EH (cell line): Measurements from ENCODE around the gene MORF4L2.

Source experiments
- DNase-seq: peaks from one replicate; pipeline ENCODE4 v3.0.0-alpha.2; 2015; ENCODE audit warnings: low read depth

The MORF4L2 gene, protein sequence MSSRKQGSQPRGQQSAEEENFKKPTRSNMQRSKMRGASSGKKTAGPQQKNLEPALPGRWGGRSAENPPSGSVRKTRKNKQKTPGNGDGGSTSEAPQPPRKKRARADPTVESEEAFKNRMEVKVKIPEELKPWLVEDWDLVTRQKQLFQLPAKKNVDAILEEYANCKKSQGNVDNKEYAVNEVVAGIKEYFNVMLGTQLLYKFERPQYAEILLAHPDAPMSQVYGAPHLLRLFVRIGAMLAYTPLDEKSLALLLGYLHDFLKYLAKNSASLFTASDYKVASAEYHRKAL

DNA sequence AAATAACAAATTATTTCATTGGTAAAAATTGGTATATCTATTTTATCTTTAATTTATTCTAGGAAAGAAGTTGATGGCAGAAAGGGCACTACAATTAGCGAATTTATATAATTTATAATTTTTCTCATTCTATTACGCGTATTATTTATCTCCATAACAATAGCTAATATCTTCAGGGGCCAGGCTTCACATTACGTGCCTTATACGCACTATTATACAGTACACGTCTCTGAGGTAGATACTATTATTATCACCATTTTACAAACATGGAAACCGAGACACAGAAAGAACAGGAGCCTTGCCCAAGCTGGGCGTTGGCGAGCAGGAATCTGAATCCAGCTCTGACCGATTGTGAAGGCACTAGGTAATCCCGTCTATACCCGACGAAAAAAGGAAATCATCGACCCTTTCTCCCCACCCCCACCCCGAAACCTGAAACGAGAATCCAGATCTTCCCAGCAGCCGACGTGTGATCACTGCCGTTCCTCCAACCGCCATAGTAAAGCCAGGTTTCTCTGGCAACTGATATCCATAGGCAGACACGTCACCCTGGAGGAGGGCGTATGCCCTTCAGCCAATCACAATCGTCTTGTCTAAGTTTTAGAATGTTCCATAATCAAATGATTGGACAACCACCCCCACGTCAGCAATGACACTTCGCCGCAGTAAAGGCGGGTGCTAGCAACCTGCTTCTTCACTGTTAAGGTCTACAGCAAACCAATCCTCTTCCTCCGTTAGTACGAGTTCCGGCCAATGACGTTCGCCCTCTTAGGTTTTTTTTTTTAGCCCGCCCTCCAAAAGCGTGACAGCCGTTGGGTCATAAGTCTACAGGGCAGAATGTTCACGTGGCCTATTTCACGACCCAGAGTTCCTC lies at the start of gene MORF4L2:
Gene MORF4L2 (minus strand): TSS at position 501 of the 874 bp plus-strand sequence. CDS start 9,672 bp downstream, outside the sequence.
- peak; percentile 99 for DNase-seq

DNA sequence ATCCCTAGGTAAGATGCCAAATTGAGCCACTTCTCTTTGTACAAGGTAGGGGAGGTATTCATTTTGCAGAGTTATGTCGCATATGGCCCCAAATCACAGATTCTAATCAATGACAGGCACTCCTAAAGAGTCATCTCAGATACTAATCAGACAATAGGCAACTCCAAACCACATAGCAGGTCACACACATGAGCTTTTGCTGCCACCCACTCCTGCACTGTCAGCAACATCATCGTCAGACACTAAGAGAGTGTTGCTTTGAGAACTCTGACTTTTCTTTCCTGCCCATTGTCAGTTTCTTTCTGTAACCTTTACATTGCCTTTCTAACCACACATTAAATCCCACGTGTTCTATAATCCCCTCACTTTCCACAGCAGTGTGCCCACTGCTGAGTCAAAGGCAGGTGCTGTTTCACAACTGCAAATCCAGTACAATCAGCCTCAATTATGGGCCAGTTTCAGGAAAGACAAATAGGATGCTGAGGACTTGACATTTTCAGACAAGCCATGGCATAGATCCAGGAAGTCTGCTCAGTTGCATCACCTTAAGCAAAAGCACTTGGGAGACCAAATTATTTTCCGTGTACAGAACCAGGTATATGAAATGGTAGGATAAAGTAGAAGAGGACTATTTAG lies 47.7 kb upstream of the MORF4L2 start:
- DNase-seq = peak; percentile 17

DNA sequence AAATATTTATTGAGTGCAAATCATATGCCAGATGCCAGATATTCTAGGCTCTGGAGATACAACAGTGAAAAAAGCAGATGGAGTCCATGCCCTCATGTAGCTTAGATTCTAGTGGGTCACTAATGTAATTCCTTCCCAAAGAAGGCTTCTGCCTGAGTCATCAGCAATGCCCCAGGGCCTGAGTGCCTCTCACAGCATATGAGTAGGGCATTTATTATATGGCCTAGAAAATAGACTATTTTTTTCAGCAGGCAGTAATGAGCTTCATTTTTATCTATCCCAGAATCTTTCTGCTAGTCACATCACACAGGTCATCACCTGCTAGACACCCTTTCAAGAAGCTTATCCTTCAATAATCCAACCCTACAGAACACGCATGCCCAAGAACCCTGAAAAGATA lies 46.5 kb upstream of the MORF4L2 start:
- DNase-seq = peak; percentile 61

DNA sequence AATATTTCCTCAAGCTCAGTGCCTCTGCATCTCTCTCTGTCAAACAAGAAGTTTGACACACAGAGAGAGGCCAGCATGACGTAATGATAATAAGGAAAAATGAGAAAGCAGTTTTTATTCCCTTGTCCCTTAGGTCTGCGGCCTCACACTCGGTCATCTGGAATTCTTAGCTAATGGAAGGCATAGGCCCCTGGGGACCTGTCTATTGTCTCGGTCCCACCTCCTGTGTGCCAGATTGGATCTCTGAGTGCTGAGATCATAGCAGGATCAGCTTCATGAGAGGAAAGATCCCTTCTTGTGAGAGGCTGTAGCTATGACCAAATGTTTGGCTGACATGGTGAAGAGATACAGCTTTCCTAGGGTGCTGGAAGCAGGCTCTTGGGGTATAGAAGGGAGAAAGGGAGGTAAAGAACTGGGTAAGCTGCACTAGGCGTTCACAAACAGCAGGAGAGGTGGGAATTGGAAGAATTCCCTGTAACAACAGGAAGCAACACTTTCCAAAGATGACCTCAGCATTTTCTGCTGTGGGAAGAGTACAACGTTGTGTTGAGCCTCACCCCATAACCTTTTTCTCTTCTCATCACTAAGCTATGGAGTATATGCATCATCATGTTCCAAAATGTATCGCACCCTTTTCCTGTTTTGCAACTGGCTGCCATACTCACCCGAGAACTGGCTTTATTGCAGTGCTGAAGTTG lies 44.4 kb upstream of the MORF4L2 start:
- peak; percentile 87 for DNase-seq

DNA sequence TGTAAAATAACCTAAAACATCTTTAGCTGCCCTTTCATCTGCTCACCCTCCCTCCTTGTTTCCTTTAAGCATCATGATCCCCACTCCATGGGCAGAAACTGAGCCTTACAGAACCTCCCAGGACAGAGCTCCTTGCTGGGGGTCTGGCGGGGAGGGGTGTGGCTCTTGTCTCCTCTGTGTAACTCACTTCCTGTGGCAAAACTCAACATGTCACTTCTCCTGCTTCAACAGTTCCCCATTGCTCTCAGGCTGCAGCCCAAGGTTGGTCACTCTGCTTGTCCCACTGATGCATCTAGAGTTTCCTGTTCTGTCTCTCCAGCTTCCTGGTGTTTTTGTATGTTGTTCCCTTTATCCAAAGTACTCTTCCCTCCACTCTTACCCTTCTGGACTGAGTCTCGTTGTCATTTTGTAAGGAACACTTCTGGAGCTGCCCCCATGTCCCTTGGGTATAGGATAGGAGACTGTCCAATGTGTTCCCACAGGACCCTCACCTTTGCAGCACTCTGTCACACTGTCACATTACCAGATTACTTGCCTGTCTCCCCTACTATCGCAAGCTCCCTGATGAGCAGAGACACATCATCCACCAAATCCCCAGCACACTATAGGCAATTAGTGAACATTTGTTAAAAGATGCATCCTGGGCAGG lies 43.8 kb upstream of the MORF4L2 start:
- peak; percentile 36 for DNase-seq

DNA sequence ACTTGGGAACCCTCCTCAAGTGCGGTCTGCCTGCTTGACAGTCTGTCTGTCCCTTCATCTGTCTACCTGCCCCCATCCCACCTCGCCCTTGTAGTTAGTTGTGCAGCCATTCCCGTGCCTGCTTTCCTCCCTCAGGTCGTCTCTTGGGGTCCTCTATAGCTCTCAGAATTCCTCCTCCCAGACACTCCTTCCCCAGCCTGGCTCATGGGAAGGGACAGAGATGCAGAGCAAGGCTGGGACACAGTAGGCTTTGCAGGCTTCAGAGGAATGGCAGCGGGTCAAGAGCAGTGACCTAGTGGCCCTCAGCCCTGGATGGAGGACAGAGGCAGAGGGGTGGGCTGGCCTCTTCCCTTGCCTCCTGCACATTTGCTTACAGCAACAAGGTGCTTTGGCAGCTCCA lies 42.5 kb upstream of the MORF4L2 start:
- DNase-seq = no peak

DNA sequence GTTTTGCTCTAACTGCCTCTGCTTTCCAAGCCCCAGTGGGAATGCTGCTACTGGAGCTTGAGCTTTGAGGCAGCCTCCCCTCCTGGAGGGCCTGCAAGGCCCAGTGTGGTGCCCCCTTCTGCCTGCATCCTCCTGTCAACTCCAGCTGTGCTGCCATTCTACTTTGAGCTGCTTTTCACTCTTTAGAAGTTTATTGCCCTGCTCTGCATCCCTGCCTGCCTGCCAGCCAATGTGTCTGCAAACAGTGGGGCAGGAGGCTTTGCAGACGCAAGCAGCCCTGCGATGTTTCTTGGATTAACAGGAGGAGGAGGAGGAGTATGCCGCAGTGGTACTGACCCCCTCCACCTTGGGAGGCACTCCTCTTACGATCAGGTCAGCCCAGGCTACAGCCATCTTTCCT lies 40.6 kb upstream of the MORF4L2 start:
- no peak for DNase-seq

DNA sequence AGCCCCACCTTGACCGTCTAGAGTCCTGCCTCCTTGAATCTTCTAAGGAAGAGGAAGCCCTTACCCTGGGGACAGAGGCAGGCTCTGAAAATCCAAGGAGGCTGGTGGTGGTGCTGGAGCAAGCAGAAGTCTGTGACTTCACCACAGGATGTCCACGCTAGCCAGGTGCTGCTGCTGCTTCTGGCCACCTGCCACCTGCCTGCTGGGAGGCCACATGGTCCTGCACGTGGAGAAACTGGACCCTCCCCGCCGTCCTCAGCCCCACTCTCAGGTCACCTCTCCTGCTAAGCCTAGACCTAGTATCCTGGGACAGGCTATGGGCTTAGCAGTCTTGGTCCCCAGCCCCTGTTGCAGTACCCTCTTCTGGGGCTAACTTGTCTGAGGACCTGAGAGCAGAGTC lies 40.0 kb upstream of the MORF4L2 start:
- no peak for DNase-seq

DNA sequence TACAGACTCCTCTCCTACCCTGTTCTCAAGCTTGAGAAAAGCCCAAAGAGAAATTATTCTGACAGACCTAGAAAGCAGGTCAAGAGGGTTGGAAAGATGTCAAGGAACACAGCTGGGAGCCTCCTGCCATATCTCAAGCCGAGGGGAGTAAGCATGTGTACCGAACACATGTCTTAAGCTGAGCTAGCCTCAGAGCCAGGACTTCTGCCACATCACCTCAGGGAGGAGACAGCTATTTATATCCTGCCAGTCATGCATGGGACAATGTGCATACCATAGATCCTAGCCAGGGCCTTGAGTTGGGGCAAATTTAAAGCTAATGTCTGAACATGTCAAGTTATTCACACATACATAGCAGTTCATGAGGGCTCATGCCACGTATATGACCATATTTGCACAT lies 36.0 kb upstream of the MORF4L2 start:
- DNase-seq = peak; percentile 80

DNA sequence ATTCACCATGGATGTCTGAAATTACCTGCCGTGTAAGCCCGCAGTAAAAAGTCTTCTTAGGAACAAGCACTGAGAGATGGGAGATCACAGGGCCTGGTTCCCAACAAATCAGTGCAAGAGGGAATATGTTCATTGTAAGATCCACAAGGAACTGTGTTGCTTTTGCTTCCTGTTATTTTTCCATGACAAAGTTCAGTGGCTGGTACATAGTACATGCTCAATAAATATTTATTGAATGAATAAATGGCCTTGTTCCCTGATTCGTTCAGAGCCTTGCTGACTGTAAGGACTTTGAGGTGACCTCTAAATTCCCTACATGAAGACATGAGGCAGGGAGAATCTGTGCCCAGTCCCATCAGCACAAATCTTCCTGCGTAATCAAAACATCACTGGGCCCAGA lies 31.6 kb upstream of the MORF4L2 start:
- no peak for DNase-seq

DNA sequence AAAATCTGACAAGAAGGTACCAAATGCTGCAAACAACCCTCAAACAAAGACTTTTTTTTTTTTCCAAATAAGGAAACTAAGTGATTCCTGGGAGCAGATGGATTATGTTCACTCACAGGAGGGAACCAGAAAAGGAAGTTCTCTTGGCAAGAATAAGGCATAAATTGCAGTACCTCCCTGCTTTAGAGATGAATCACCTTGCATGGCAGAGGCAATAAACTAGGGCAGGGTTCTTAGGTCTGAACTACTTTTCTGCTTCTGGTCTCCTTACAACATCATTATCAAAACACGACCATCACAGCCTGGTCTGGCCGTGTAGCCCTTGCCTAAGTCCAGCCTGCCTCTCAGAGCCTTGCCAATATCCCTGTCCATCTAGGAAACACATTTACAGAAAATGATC lies 30.5 kb upstream of the MORF4L2 start:
- DNase-seq = peak; percentile 91

DNA sequence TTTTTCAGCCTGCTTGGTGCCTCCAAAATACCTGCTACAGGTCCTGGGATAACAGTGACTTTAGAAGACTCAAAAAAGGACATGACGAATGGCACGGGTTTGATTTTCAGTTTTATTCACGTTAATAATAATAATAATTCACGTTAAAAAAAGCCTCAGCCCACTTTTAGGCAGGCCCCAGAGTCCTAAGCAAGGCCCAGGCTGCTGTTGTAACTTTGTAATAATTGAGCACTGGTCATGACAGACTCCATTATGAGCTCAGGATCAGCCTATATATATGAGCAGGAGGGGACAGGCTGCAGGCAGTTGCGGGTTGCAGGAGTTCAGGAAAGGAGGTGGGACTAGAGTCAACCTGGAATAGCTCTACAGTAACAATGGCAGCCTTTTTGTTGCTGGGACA lies 24.1 kb upstream of the MORF4L2 start, which contains the start of gene TMEM31:
Gene TMEM31 (plus strand): TSS at position 301 of the 400 bp plus-strand sequence. CDS start 1,350 bp downstream, outside the sequence.
- no peak for DNase-seq

DNA sequence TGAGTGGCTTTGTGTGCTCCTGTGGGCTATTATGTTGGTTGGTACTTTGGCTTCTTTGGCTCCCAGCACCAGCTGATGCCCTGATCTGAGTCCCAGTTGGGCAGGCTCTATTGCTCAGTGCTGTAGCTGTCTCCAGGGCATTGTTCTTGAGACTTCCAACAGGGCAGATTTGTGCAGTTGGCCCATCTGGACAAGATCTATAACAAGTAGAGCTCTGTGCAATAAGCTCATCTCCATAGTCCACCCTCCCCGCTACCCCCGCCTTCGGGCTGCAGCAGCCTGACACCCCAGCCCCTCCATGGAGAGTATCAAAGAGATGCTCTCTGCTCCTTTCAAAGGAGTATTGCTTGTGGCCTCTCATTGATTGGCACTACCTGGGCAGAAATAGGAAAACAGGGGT lies 18.4 kb upstream of the MORF4L2 start:
- DNase-seq = no peak

DNA sequence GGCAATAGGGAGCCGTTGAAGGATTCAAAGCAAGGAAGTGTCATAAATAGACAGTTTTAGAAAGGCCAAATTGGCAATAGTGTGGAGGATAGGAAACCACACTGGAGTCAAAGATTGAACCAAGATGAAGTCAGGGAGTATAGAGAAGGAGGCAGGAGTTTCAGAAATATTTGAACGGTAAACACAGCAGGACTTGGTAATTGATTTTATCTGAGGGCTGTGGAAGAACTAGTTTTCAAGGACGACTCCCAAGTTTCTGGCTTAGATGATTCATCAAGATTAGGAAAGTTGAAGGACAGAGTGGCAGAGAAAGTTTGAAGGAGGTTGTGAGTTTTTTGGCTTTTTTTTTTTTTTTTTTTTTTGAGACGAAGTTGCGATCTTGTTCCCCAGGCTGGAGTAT lies 12.7 kb upstream of the MORF4L2 start:
- DNase-seq = no peak

DNA sequence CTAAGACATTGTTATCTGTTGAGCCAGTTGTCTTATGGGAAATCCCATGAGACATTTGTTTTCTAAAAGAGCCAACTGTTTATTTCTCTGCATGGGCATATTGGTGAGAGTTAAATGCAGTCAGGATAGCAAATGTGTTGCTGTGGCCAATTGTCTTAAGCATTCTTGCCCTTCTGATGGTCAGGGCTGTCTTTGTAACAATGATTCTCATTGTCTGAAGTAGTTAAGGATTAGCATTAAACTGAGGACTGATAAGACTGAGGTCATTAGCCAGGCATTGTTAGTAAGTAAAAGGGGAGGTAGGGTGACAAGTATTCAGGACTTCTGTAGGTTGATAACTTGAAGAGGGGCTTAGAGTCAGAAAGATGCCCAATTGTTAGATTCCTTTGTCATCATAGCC lies 11.2 kb upstream of the MORF4L2 start:
- DNase-seq = no peak

DNA sequence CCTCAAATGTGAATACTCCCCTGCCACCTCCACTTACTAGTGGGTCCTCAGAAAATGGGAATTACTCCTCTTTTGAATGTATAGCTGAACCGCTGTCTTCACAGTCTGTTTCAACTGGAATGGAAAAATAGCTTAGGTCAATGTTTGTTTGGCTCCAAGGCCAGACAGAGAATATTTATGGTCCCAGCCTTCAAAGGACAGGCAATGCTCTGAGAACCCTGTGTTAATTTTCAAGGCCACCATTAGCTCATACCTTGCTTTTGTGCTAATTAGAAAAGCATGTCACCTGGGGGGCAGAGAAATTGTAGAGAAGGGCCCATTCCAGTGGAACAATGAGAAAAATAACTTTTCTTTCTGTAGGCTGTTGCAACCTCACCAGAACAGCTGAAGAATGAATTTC lies 4.6 kb upstream of the MORF4L2 start:
- no peak for DNase-seq

DNA sequence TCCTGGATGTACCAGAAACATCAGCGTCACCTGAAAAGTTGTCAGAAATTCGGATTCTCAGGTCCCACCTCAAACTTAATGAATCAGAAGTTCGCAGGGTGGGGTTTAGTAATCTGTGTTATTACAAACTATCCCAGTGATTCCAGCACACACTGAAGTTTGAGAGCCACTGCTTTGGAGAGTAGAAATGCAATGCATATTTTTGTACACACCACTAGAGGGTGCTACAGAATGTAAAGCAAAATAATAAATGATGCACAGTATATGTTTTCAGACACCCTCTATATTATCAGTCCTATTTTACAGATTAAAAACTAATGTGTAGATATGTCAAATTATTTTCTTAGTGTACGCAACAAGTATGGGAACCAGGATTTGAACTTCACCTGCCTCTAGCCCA lies 2.4 kb upstream of the MORF4L2 start:
- peak; percentile 48 for DNase-seq

DNA sequence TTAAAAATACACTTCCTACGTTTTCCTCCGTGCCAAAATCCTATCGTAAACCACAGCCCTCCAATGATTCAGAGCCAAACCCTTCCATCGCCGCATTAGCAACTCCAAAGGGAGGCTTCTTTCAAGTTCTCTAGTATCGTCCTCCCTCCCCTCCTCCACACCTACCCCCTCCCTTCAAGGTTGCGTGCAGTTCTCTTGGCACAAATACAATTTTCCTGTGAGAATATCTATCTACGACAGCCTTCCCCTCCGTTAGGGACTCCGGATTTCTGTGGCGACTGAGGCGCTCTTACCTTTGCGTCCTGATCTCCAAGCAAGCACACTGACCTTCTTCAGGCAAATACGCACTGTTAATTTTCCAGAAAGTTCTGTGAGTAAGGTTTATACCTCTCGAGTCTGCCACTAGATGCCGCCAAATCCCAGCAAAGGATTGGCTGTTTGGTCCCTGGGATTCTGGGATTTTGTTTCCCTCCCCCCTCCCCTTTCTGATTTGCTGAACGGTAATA lies 1.2 kb upstream of the MORF4L2 start:
- peak; percentile 79 for DNase-seq

DNA sequence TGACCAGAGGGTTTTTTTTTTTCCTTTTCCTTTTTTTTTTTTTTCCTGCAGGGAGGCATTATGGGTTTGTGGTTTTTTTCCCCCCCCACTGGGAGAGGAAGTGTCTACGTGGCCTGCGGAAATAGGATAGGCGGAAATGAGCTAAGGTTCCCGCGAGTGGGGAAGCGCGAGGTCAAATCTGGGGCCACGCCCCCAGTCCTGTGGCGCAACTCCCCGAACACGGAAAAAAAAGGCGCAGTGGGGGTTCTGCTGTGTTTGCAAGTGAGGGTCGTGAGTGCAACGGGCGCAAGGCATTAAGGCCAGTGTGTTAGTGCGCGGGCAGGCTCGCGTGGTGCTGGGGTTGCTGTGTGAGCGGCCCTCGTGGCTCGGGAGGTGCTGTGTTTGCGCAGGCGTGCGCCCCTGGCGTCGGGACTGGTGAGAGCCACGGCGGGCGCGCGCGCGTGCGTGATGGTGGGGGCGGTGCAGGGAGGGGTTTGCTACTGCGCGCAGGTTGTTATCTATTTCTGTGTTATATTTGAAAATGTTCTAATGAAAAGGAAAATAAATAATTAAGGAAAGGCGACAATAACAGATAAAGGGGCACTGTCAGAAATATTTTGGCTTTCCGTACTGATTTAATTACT lies 685 bp upstream of the MORF4L2 start:
- DNase-seq = no peak

DNA sequence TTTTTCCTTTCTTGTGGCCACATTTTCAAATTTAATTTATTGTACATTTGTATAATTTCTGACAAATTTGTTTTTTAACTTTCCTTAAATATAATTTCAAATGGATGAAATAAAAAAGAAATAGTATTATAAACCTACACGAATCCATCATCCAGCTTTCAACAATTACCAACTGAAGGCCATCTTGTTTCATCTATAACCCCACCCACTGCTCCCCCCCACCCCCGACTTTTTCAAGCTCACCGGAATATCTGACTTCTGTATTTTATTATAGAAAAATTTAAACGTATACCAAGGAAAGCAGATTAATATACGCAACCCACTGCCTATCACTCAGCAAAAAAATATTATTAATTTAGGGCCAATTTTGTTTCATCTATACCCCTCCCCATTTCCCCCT lies 1.1 kb downstream of the MORF4L2 start:
- peak; percentile 32 for DNase-seq

DNA sequence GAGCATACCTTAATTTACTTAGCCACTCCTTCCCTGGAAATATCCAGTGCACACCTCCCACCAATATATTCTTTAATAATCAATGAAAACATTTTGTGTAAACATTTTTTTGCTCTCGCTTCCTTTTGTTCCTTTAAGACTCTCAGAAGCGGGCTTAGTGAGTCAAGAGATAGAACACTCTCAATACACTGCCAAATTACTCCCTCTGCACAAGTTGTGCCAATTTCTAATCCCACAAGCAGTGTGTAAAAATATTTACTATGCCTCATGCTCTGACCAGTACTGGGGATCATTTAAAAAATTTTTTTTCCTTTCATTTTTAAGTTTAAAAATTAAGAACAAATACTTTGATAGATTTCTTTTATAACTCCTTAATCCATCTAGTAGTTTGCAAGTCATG lies 5.1 kb downstream of the MORF4L2 start:
- DNase-seq = peak; percentile 21
